Hepatocyte (in vitro differentiated cells): ENCODE data around the gene REELD1.

Source experiments
- CTCF ChIP-seq: fragments of 200-600 bp; sonication (generic); IDR thresholded peaks from 2 replicates; pipeline ENCODE4 v1.5.1; 2016; ENCODE audit warnings: antibody characterized with exemption, mild to moderate bottlenecking; ENCODE audit not compliant: poor library complexity
- EZH2 ChIP-seq: fragments of 200-600 bp; sonication (generic); IDR thresholded peaks from 2 replicates; pipeline ENCODE4 v1.6.1; 2016; ENCODE audit warnings: antibody characterized with exemption, mild to moderate bottlenecking, borderline replicate concordance

- TF ChIP-seq CTCF (no peak), EZH2 (no peak)
These were observed 22.8 kb downstream of the REELD1 start for GRCh38 chr4:146237092-146237491.
